Glutamatergic neuron (in vitro differentiated cells): ENCODE data around the gene CLEC16A. TPM values are rescaled to one million over a fixed set of nuclear protein-coding genes. Genes with fewer than 3 reads are reported as not detected.

Experiments
- DNase-seq: peaks from one replicate; pipeline ENCODE4 v3.0.0; 2022
- H3K27ac Mint-ChIP-seq: one replicate; pipeline ENCODE4 v1.8.0; 2020; ENCODE audit warnings: mild to moderate bottlenecking, mixed read lengths, inconsistent platforms; ENCODE audit not compliant: unreplicated experiment
- H3K27me3 Mint-ChIP-seq: one replicate; pipeline ENCODE4 v1.8.0; 2020; ENCODE audit warnings: mild to moderate bottlenecking, moderate library complexity, mixed read lengths, inconsistent platforms; ENCODE audit not compliant: unreplicated experiment
- H3K36me3 Mint-ChIP-seq: one replicate; pipeline ENCODE4 v1.8.0; 2020; ENCODE audit warnings: mild to moderate bottlenecking, mixed read lengths, inconsistent platforms; ENCODE audit not compliant: unreplicated experiment
- H3K4me1 Mint-ChIP-seq: one replicate; pipeline ENCODE4 v1.8.0; 2020; ENCODE audit warnings: mild to moderate bottlenecking, low read depth, mixed read lengths, inconsistent platforms; ENCODE audit not compliant: unreplicated experiment
- H3K4me3 Mint-ChIP-seq: one replicate; pipeline ENCODE4 v1.8.0; 2020; ENCODE audit warnings: mild to moderate bottlenecking, mixed read lengths, inconsistent platforms; ENCODE audit not compliant: unreplicated experiment
- H3K9me3 Mint-ChIP-seq: one replicate; pipeline ENCODE4 v1.8.0; 2020; ENCODE audit warnings: mild to moderate bottlenecking, moderate library complexity, mixed read lengths, inconsistent platforms; ENCODE audit not compliant: unreplicated experiment
- CTCF ChIP-seq: fragments of 200-600 bp; sonication (generic); IDR thresholded peaks from one replicate; pipeline ENCODE4 v1.5.0; 2021; ENCODE audit not compliant: partially characterized antibody, unreplicated experiment
- total RNA-seq: library from RNA; stranded (reverse); fragmentation: NEBNext Ultra II Directional; extraction: Animal tissue kit (Norgen Biotek cat#: 25700); gene quantifications from one replicate; pipeline ENCODE4 v1.2.1, GENCODE V29; 2021; ENCODE audit not compliant: unreplicated experiment

The CLEC16A gene
- total RNA-seq, 1 donor from 2014 or later = 43.0 TPM

DNA sequence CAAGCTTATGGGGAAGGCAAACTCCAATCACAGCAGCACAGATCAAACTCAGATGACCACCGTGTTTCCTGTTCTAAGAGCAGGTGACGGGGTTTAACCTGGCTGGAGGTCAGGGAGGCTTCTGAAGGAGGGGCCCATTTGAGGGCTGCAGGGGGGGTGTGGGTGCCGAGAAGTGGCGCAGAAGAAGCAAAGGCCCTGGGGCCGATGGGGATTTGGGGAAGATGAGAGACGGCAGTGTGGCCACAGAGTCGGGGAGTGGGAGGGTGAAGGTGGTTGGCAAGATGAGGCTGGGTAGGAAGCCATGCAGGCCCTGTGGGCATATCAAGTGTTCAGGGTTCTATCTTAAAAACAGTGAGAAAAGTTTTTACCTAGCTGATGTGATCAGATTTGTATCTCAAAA is 122.9 kb downstream of the CLEC16A start:
- DNase-seq = no peak
- TF ChIP-seq CTCF = no peak
- Mint-ChIP-seq H3K27me3 (peaks cover 4% of the 10 kb centered on the region), H3K27ac (no peak overlapping the region), H3K9me3 (peaks cover 2% of the 10 kb centered on the region), H3K4me3 (no peak overlapping the region), H3K4me1 (peaks cover 15% of the 10 kb centered on the region), H3K36me3 (peaks cover 5% of the 10 kb centered on the region)

DNA sequence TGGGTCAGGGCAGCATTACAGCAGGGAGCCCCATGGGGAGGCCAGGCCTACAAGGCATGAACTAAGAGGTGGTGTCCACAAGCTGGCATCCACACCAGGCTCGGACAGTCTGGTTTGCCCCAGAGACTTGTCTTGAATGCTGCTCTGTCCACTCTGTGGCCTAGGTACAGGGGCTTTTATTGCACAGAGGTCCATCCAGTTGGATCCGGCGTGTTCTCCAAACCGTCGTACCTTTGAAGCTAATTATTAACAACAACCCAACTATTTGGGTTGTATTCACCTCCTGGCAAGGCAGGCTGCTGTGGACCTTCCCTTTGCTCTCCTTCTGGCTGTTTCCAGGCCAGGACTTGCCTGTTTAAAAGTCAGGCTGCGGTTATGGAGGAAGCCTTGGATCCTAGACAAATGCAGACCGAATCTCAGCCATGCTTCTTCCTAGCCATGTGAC is 123.4 kb downstream of the CLEC16A start:
- DNase-seq = no peak
- Mint-ChIP-seq H3K27ac (no peak overlapping the region), H3K4me1 (peaks cover 14% of the 10 kb centered on the region), H3K36me3 (peaks cover 5% of the 10 kb centered on the region), H3K9me3 (peaks cover 2% of the 10 kb centered on the region), H3K27me3 (peaks cover 4% of the 10 kb centered on the region), H3K4me3 (no peak overlapping the region)
- no peak for TF ChIP-seq CTCF

GRCh38 chr16:11071829-11072228 is 127.5 kb downstream of the CLEC16A start:
- no peak for DNase-seq
- no peak for TF ChIP-seq CTCF
- Mint-ChIP-seq H3K36me3 (peaks cover 1% of the 10 kb centered on the region), H3K4me3 (no peak overlapping the region), H3K27ac (no peak overlapping the region), H3K4me1 (peaks cover 17% of the 10 kb centered on the region), H3K27me3 (peaks cover 4% of the 10 kb centered on the region), H3K9me3 (peaks cover 1% of the 10 kb centered on the region)

DNA sequence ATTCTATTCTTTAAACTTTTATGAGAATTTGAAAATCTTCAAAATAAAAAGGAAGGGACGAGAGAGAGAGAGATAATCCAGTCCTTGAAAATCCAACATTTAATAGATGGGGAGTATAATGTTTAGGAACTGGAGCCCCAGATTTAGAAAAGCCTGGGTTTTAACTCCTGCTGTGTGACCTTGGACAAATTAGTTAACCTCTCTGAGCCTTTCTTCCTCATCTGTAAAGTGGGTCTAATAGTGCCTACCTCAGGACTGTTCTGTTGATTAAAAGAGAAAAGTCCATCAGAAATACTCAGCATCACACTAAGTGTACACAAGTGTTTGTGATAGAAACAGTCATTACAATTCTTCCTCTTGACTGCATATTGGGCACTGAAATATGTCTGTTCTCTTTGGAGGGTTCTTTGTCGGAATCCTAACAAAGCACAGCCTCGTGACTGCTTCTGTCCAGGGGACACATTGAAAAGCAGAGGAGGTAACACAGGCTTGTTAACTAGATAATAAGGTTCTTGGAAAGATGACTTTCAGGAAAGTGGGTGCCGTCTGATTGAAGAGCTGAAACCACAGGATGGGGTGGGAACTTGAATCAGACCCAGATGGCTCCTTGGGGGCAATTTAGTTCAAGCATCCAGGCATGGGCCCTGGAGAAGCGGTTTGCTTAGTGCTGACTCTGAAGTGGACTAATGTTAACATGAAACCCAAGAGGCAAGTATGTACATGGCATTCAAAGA is 128.2 kb downstream of the CLEC16A start:
- Mint-ChIP-seq H3K27me3 (peaks cover 4% of the 10 kb centered on the region), H3K27ac (no peak overlapping the region)
- no peak for TF ChIP-seq CTCF

DNA sequence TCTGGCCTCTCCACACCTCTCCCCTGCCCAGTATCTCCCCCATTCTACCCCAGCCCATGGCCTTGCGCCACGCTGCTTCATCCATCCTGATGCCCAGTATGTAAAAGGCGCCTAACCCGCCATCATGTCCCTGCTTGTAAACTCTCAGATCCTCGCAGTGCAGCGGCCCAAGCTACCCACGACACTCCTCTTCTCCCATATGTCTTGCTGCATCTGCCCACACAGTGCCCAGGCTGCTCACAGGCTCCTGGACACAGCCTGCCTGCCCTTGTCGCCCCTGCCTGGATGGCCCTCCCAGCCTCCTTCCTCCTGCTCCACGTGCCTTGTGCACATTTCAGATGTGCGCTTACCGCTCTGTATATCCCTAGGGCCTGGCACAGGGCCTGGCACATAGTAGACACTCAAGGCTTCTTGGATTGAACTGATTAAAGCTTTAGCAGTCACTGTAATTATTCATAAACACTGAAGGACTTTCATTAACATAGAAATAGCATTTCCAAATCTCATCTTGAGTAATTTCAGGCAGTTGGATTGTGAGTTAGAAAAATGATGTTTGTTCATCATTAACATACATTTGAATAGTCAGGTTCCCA is 129.1 kb downstream of the CLEC16A start:
- Mint-ChIP-seq H3K9me3 (no peaks in the 10 kb centered on the region), H3K4me3 (no peak overlapping the region), H3K36me3 (no peaks in the 10 kb centered on the region), H3K27me3 (peaks cover 5% of the 10 kb centered on the region), H3K27ac (no peak overlapping the region), H3K4me1 (peaks cover 17% of the 10 kb centered on the region)
- no peak for DNase-seq
- no peak for TF ChIP-seq CTCF

More for the DNA sequence above, 128.2 kb downstream of the CLEC16A start:
- H3K4me1 Mint-ChIP-seq = peaks cover 17% of the 10 kb centered on the region
- no peaks in the 10 kb centered on the region for H3K36me3 Mint-ChIP-seq
- DNase-seq = no peak
- H3K4me3 Mint-ChIP-seq = no peak overlapping the region
- no peaks in the 10 kb centered on the region for H3K9me3 Mint-ChIP-seq
